Measurements from ENCODE around the gene TICAM2.

TICAM2 gene

DNA sequence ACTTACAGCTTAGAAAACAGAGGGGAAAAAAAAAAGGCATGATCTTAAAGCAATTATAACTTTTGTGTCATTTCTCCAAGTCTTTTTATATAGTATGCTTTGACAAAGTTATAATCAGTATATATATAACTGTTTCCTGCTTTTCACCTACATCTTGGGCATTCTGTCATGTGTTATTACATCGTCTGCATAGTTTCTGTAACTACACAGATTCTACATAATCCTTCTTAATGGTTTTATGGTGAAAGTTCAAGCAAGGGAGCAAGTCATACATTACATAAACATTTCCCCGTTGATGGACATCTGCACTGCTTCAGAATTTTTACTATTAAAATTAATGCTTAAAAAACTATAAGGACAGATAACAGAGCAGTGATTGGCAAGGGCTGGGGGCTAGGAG, 69.8 kb downstream of the TICAM2 start:
- DNase-seq (ENCODE audit: low read depth in 2 of 2): no peak

DNA sequence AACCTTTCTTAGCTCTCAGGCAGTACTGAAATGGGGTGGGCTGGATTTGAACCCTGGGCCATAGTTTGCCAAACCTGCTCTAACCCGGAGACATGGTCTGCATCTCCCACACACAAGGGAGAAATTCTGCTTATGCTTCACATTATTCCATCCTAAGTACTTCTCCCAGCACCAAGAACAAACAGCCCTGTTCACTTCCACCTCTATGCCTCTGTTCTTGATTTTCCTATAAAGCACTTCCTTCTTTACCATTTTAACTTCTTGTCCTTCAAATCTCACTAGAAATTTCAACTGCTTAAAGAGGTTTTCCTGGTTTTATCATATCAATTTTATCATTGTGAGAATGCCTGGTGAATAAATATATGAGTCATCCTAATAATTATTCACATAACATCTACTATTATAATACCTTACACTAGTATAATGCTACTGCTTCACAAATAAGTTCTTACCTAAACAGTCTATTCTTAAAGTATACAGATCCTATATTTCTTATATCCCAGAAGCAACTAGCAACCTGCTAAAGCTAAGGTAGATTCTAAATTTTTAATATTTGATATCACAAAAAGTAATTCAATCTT, 70.4 kb downstream of the TICAM2 start:
- no peak for DNase-seq (ENCODE audit: low read depth in 2 of 2)

- no peak for DNase-seq (ENCODE audit: low read depth in 2 of 2)
Measured at GRCh38 chr5:115531380-115531779, 70.9 kb downstream of the TICAM2 start.

DNA sequence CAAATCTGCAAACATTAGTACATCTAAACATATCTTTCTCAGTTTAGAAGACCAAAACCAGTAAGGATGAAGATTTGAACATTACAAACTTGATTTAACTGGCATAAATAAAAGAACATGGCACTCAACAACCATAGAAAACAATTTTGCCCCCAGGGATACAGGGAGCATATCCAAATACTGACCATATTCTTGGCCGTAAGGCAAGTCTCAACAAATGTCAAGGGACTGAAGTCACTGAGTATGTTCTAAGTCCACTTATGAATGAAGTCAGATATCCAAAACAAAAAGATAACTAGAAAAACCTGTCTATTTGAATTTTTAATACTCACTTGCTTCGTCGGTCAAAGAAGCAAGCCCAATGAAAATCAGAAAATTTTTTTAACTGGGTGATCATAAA, 71.9 kb downstream of the TICAM2 start:
- DNase-seq (ENCODE audit: low read depth in 2 of 2): no peak

All from stimulated activated CD8-positive, alpha-beta memory T cell treated with anti-CD3 and anti-CD28 coated beads, Interleukin-7, amount 100 ng/mL, for 1 hour (primary cell).